Measurements from ENCODE around the gene KIF21B.

Gene KIF21B

DNA sequence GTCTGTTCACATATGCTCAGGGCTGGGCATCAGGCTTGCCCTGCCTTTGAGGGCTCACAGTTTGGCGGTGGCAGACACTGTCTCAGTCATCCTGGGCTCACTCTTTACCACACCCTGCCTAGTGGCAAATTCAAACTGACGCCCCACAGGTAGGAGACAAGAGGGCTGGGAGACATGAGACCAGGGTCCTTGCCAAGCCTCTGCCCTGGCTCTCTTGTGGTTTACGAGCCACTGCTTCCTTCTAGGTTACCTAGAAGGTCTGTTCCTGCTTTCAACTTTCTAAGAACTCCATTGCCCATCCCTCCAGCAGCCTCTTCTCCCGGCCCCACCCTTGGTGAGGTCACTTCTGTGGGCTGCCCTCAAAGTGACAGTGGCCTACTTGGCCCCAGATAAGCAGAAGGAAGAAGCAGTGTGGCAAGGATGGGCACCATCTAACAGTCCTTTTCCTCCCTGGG is 10.5 kb downstream of the KIF21B start:
- H3K36me3 Mint-ChIP-seq (ENCODE audit: low read depth) = no peaks in the 10 kb centered on the region
- peaks cover 70% of the 10 kb centered on the region for H3K4me1 Mint-ChIP-seq
- no peak overlapping the region for H3K4me3 Mint-ChIP-seq
- H3K27me3 Mint-ChIP-seq (ENCODE audit: low read depth, poor library complexity) = peaks cover 12% of the 10 kb centered on the region
- no peak for TF ChIP-seq CTCF (IDR thresholded peaks at IDR 0.05)
- H3K27ac Mint-ChIP-seq = no peak overlapping the region
- no peak for DNase-seq
- H3K9me3 Mint-ChIP-seq = no peaks in the 10 kb centered on the region

DNA sequence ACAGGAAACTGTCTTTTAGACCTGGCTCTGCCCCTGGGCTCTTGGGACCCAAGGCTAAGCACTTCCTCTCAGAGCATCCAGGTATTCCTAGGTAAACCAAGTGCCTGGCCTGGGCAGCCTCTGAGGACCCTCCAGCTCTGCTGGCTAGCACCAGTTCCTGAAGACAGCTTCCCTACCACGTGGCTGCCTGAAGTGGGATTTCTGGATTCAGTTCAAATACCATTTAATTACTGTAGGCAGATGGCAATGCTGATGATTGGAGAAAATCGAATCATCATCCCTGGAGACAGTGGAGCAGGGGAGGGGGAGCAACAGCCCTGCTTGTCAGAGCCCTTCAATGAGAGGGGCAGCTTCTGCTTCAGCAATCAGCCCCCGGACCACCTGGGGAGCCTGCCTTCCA is 11.9 kb downstream of the KIF21B start:
- Mint-ChIP-seq H3K9me3 (no peaks in the 10 kb centered on the region), H3K4me3 (no peak overlapping the region), H3K36me3 (ENCODE audit: low read depth) (no peaks in the 10 kb centered on the region), H3K27ac (no peak overlapping the region), H3K4me1 (peaks cover 55% of the 10 kb centered on the region), H3K27me3 (ENCODE audit: low read depth, poor library complexity) (peaks cover 11% of the 10 kb centered on the region)
- DNase-seq = no peak
- no peak for TF ChIP-seq CTCF (IDR thresholded peaks at IDR 0.05)

- Mint-ChIP-seq H3K4me3 (peak overlapping the region; percentile 30), H3K27ac (peak overlapping the region; percentile 33), H3K36me3 (ENCODE audit: low read depth) (no peaks in the 10 kb centered on the region), H3K27me3 (ENCODE audit: low read depth, poor library complexity) (peaks cover 6% of the 10 kb centered on the region), H3K4me1 (peaks cover 41% of the 10 kb centered on the region), H3K9me3 (no peaks in the 10 kb centered on the region)
- peak; percentile 48 for DNase-seq
- no peak for TF ChIP-seq CTCF (IDR thresholded peaks at IDR 0.05)
These were observed 13.4 kb downstream of the KIF21B start for GRCh38 chr1:201009962-201010645.

DNA sequence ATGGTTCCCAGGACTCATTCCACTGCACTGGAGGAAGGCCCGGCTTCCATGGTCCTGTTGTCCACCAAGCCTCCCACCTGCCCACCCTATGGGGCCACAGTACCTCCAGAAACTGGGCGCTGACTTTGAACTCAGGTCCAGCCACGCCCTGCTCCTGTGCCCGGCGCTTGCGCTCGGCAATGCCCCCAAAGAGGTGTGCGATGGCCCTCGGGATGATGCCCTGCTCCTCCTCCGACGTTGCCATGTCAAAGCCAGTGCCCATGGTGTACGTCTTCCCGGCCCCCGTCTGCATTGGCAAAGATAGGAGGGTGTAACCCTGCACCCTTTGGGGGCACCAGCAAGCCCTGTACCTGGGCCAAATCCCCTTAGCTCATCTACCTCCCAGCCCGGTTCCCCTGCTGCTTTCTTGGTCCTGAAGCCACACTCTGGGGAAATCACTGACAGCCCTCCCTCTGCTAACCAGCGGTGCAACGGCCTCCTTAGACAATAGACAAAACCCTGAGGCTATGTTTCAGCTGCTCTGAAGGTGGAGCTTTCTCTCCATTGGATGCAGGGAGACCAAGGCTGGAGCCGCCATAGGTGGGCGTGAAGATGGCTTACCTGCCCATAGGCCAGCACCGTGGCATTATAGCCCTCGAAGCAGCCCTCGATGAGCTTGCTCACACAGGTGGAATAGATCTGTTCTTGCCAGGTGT is 14.7 kb downstream of the KIF21B start:
- H3K36me3 Mint-ChIP-seq (ENCODE audit: low read depth) = no peaks in the 10 kb centered on the region
- peaks cover 29% of the 10 kb centered on the region for H3K4me1 Mint-ChIP-seq
- DNase-seq = no peak
- no peak overlapping the region for H3K4me3 Mint-ChIP-seq
- H3K27ac Mint-ChIP-seq = no peak overlapping the region
- H3K9me3 Mint-ChIP-seq = no peaks in the 10 kb centered on the region
- no peak for TF ChIP-seq CTCF (IDR thresholded peaks at IDR 0.05)
- H3K27me3 Mint-ChIP-seq (ENCODE audit: low read depth, poor library complexity) = peaks cover 6% of the 10 kb centered on the region

DNA sequence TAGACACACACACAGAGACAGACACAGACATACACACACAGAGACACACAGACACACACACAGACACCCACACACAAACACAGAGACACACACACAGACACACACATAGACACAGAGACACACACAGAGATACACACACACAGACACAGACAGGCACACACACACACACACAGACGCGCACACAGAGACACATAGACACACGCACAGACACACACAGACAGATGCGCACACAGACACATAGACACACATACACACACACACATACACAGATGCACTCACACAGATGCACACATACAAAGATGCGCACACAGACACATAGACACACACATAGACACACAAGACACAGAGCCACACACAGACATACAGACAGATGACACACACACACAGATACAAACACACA is 16.0 kb downstream of the KIF21B start:
- Mint-ChIP-seq H3K27me3 (ENCODE audit: low read depth, poor library complexity) (peaks cover 6% of the 10 kb centered on the region), H3K36me3 (ENCODE audit: low read depth) (peaks cover 6% of the 10 kb centered on the region), H3K9me3 (no peaks in the 10 kb centered on the region), H3K4me1 (peaks cover 23% of the 10 kb centered on the region), H3K4me3 (no peak overlapping the region), H3K27ac (no peak overlapping the region)
- no peak for TF ChIP-seq CTCF (IDR thresholded peaks at IDR 0.05)
- no peak for DNase-seq
